ENCODE measurements around the gene MLYCD. TPM values are rescaled to one million over a fixed set of nuclear protein-coding genes. Genes with fewer than 3 reads are reported as not detected.
A peak's percentile ranks its signal among the peaks of the same experiment; 100 is the strongest.

Gene MLYCD
- total and polyA plus RNA-seq, 10 of the 15 experiments (the other 5 are each of a cell fraction or from before 2014, with no cell fraction given), result 0.21 to 3.7 (median 1.7) TPM

DNA sequence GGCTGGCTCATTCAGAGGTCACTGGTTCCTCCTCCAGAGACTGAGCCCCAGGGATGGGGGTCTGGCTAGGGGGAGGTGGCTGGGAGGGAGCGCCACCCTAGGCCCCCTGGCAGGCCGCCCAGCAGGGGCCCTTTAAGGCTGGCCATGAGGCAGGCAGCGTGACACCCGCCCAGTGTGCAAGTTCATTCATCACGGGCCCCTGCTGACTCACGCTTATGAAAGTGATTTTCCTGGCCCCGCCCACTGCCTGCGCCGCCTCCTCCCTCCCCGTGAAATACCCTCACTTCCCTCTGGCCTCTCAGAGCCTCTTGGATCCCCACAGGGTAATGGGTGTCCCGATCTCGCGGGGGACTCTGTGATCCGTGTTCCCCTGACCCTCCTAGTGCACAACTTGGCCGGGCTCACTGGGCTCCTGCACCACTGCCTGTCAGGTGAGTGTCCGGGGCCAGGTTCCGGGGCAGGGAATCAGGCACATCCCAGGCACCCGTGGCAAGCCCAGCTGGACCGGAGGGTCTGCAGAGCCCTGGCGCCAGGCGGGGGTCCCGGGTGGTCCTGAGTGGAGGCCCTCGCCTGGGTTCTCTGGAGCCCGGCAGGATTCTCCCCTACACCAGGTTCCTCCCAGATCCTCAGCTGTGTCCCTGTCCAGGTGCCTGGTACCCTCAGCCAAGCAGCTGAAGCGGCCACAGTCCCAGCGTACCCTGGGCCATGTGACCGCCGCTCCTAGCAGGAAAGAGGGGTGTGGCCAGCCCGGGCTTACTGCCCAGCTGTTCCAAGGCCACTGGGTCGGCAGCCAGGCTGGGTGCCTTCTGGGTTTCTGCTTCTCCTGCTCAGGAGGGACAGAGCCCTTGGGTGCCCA, 54.3 kb downstream of the MLYCD start, which contains the start of gene OSGIN1:
Gene OSGIN1, plus strand, starts transcription at position 301 of the 856 bp plus-strand sequence. CDS start 4,432 bp downstream, outside the sequence.
- H3K4me2 ChIP-seq (ENCODE audit: control insufficient read depth, insufficient read depth), result peak within 1 kb of the TSS; percentile 97
- peaks cover 3% of the 10 kb centered on the region; the same call in 1 of the 2 replicates for H3K4me1 ChIP-seq (ENCODE audit: control insufficient read depth, insufficient read depth, low read length)
- 2% methylated on average over 27 of the region's 30 CpGs for WGBS (ENCODE audit: insufficient coverage, insufficient replicate concordance, low lambda C conversion rate, missing lambda C conversion rate)
- FAIRE-seq, result peak; percentile 35
- no peaks in the 10 kb centered on the region for H3K9me3 ChIP-seq (replicated peaks; ENCODE audit: control insufficient read depth, insufficient read depth, low read length)
- no peaks in the 10 kb centered on the region for H3K27me3 ChIP-seq (replicated peaks in 1 of 2; ENCODE audit: control insufficient read depth in 2 of 2, insufficient read depth in 2 of 2, low read length in 1 of 2)
- intact Hi-C loops (cut with micrococcal nuclease; ENCODE audit: unreplicated experiment) (loop anchor here (10.0 kb wide), 2 partner anchors 352 to 552 kb away; partner anchors contain the start of gene MEAK7), in situ Hi-C loops (cut with MboI) (loop anchor here (10.0 kb wide), 1 partner anchor 652 kb away; no protein-coding TSS in a partner anchor)
- no peaks in the 10 kb centered on the region for H4K20me1 ChIP-seq (ENCODE audit: control insufficient read depth, insufficient read depth)
- BruUV-seq (replicated peaks), result no TSS peak
- H3K27ac ChIP-seq (ENCODE audit: control insufficient read depth, insufficient read depth), result no peak within 1 kb of the TSS
- ATAC-seq, result peak; percentile 91
- no peaks in the 10 kb centered on the region for H3K79me2 ChIP-seq (ENCODE audit: control insufficient read depth, insufficient read depth, low read length)
- ChIA-PET CTCF (interaction anchor here (0.9 to 1.6 kb wide), 10 partner anchors 14 to 553 kb away, joined by 3 to 4 read pairs (median 3); partner anchors contain the start of gene TAF1C), SMC1A (ENCODE audit: uncharacterized antibody, unreplicated experiment) (interaction anchor here (0.9 kb wide), 1 partner anchor 112 kb away, joined by 3 read pairs; no protein-coding TSS in a partner anchor), RAD21 (ENCODE audit: unreplicated experiment) (no interaction called here), POLR2A (no interaction called here)
- H3K4me3 ChIP-seq, result 0 out of 2 replicates have a peak within 1 kb of the TSS, but pooled peaks have one; percentile 16
- no peak within 1 kb of the TSS; the same call in 1 of the 2 replicates for H3K9ac ChIP-seq (ENCODE audit: control insufficient read depth, insufficient read depth, low read length)
- H2AFZ ChIP-seq (ENCODE audit: control insufficient read depth, low read depth, low read length), result peak within 1 kb of the TSS; percentile 65
- DNase-seq (ENCODE audit: low read depth, low spot score), result peak; percentile 25
- no peaks in the 10 kb centered on the region for H3K36me3 ChIP-seq (ENCODE audit: control insufficient read depth in 2 of 2, insufficient read depth in 2 of 2, low read length in 1 of 2)
- TF ChIP-seq, protein P1, sequence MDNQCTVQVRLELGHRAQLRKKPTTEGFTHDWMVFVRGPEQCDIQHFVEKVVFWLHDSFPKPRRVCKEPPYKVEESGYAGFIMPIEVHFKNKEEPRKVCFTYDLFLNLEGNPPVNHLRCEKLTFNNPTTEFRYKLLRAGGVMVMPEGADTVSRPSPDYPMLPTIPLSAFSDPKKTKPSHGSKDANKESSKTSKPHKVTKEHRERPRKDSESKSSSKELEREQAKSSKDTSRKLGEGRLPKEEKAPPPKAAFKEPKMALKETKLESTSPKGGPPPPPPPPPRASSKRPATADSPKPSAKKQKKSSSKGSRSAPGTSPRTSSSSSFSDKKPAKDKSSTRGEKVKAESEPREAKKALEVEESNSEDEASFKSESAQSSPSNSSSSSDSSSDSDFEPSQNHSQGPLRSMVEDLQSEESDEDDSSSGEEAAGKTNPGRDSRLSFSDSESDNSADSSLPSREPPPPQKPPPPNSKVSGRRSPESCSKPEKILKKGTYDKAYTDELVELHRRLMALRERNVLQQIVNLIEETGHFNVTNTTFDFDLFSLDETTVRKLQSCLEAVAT (IDR thresholded peaks at IDR 0.05), result no peak
- TF ChIP-seq, protein P2, sequence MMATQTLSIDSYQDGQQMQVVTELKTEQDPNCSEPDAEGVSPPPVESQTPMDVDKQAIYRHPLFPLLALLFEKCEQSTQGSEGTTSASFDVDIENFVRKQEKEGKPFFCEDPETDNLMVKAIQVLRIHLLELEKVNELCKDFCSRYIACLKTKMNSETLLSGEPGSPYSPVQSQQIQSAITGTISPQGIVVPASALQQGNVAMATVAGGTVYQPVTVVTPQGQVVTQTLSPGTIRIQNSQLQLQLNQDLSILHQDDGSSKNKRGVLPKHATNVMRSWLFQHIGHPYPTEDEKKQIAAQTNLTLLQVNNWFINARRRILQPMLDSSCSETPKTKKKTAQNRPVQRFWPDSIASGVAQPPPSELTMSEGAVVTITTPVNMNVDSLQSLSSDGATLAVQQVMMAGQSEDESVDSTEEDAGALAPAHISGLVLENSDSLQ (IDR thresholded peaks at IDR 0.05), result peak; percentile 61; the same call in 1 of the 2 replicates
- TF ChIP-seq, protein P3, sequence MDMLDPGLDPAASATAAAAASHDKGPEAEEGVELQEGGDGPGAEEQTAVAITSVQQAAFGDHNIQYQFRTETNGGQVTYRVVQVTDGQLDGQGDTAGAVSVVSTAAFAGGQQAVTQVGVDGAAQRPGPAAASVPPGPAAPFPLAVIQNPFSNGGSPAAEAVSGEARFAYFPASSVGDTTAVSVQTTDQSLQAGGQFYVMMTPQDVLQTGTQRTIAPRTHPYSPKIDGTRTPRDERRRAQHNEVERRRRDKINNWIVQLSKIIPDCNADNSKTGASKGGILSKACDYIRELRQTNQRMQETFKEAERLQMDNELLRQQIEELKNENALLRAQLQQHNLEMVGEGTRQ (IDR thresholded peaks at IDR 0.05; ENCODE audit: borderline replicate concordance, low read depth, low read length), result no peak
- TF ChIP-seq JUND (IDR thresholded peaks at IDR 0.05; ENCODE audit: low read depth, low read length) (peak; percentile 45; the same call in 1 of the 2 replicates), REST (IDR thresholded peaks at IDR 0.05; ENCODE audit: low read depth, low read length) (no peak), MAX (IDR thresholded peaks at IDR 0.05; ENCODE audit: low read depth, low read length) (no peak), SP1 (IDR thresholded peaks at IDR 0.05; ENCODE audit: low read depth, low read length) (peak; percentile 19), MTA2 (IDR thresholded peaks at IDR 0.05; ENCODE audit: low read depth) (no peak), PAX5 (IDR thresholded peaks at IDR 0.05; ENCODE audit: borderline replicate concordance, low read depth, low read length) (peak; percentile 61; the same call in 1 of the 2 replicates), RBBP5 (conservative IDR thresholded peaks at IDR 0.05) (no peak), BHLHE40 (IDR thresholded peaks at IDR 0.05; ENCODE audit: borderline replicate concordance in 1 of 2, low read depth in 2 of 2, low read length in 1 of 2) (peak; percentile 64 to 83)
- TF ChIP-seq, protein P4, sequence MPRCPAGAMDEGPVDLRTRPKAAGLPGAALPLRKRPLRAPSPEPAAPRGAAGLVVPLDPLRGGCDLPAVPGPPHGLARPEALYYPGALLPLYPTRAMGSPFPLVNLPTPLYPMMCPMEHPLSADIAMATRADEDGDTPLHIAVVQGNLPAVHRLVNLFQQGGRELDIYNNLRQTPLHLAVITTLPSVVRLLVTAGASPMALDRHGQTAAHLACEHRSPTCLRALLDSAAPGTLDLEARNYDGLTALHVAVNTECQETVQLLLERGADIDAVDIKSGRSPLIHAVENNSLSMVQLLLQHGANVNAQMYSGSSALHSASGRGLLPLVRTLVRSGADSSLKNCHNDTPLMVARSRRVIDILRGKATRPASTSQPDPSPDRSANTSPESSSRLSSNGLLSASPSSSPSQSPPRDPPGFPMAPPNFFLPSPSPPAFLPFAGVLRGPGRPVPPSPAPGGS (IDR thresholded peaks at IDR 0.05; ENCODE audit: borderline replicate concordance, insufficient read depth, low read depth, low read length, poor library complexity, severe bottlenecking), result no peak

All from GM12878 (cell line).